ENCODE data around the gene ALKBH8.
"Not testable (repeated sequence)": the region's sequence is repeated elsewhere in the genome, so short reads cannot be mapped to it uniquely, and the experiment has no call there.

The ALKBH8 gene

GRCh38 chr11:107538821-107539220, 26.7 kb downstream of the ALKBH8 start:
- no peaks in the 10 kb centered on the region for H3K4me1 ChIP-seq (ENCODE audit: insufficient read depth, insufficient read length)
- no peak for TF ChIP-seq SUZ12 (IDR thresholded peaks at IDR 0.05; ENCODE audit: extremely low read depth, insufficient read depth, insufficient read length)
- TF ChIP-seq YY1 (IDR thresholded peaks at IDR 0.05; ENCODE audit: insufficient read depth, insufficient read length): no peak
- TF ChIP-seq ZNF274 (IDR thresholded peaks at IDR 0.05; ENCODE audit: low read depth, low read length): no peak
- no peaks in the 10 kb centered on the region for H3K9me3 ChIP-seq (ENCODE audit: insufficient read depth, low read length)
- H3K4me3 ChIP-seq (ENCODE audit: insufficient read length, low read depth): no peak overlapping the region
- H3K27me3 ChIP-seq (ENCODE audit: insufficient read depth, insufficient read length): no peaks in the 10 kb centered on the region
- DNase-seq (ENCODE audit: low read depth, low spot score): no peak
- H3K36me3 ChIP-seq (ENCODE audit: insufficient read depth, insufficient read length, low read length): peaks cover 6% of the 10 kb centered on the region
- H3K9ac ChIP-seq (ENCODE audit: insufficient read length, low read depth): no peak overlapping the region

DNA sequence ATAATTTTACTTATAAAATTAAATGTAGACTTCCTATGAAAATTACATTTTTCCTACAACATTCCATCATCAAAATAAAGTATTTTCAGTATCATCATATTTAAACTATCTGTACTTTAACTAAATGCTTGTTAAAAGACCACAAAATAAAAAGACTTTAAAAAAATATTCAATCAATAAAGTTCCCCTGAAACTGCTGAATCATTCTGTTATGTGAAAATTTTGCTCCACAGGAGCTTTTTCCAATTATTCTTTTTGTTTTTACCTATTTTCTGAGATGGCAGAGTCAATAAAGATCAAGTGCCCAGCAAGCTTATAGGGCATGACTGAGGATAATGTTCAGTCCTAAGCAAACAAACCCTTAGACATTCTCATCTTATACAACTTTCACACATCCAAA, 27.3 kb downstream of the ALKBH8 start:
- Histone ChIP-seq H3K27me3 (ENCODE audit: insufficient read depth, insufficient read length) (no peaks in the 10 kb centered on the region), H3K4me1 (ENCODE audit: insufficient read depth, insufficient read length) (no peaks in the 10 kb centered on the region), H3K4me3 (ENCODE audit: insufficient read length, low read depth) (no peak overlapping the region), H3K36me3 (ENCODE audit: insufficient read depth, insufficient read length, low read length) (peaks cover 6% of the 10 kb centered on the region), H3K9me3 (ENCODE audit: insufficient read depth, low read length) (no peaks in the 10 kb centered on the region), H3K9ac (ENCODE audit: insufficient read length, low read depth) (no peak overlapping the region)
- TF ChIP-seq SUZ12 (IDR thresholded peaks at IDR 0.05; ENCODE audit: extremely low read depth, insufficient read depth, insufficient read length) (no peak), YY1 (IDR thresholded peaks at IDR 0.05; ENCODE audit: insufficient read depth, insufficient read length) (no peak), ZNF274 (IDR thresholded peaks at IDR 0.05; ENCODE audit: low read depth, low read length) (no peak)
- DNase-seq (ENCODE audit: low read depth, low spot score): no peak

DNA sequence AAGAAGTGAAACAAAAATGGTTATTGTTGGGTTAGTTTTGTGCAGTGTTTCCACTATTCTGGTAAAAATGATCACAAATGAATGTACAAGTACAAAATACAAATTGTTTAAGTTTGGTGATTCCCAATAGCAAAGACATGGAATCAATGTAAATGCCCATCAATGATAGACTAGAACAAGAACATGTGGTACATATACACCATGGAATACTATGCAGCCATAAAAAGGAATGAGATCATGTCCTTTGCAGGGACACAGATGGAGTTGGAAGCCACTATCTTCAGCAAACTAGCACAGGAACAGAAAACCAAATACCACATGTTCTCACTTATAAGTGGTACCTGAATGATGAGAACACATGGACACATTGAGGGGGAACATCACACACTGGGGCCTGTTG, 28.4 kb downstream of the ALKBH8 start:
- not testable (repeated sequence) for H3K36me3 ChIP-seq (ENCODE audit: insufficient read depth, insufficient read length, low read length); H3K27me3 ChIP-seq (ENCODE audit: insufficient read depth, insufficient read length); H3K4me3 ChIP-seq (ENCODE audit: insufficient read length, low read depth); H3K9me3 ChIP-seq (ENCODE audit: insufficient read depth, low read length); DNase-seq (ENCODE audit: low read depth, low spot score); H3K9ac ChIP-seq (ENCODE audit: insufficient read length, low read depth); H3K4me1 ChIP-seq (ENCODE audit: insufficient read depth, insufficient read length)

DNA sequence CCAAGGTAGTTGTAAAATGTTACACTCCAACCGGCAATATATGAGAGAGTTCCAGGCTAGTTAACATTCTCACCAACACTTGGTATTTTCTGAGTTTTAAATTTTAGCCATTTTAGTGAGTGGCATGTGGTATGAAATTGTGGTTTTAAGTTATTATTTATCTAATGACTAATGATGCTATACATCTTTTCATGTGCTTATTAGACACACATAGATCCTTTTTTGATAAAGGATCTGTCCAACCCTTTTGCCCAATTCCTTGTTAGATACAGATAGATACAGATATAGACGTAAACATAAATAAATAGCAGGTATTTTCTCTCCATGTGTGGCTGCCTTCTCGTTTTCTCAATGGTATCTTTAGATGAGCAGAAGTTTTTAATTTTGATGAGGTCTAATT, 39.3 kb downstream of the ALKBH8 start:
- no peaks in the 10 kb centered on the region for H3K4me1 ChIP-seq (ENCODE audit: insufficient read depth, insufficient read length)
- H3K4me3 ChIP-seq (ENCODE audit: insufficient read length, low read depth): no peak overlapping the region
- H3K27me3 ChIP-seq (ENCODE audit: insufficient read depth, insufficient read length): no peaks in the 10 kb centered on the region
- no peak for DNase-seq (ENCODE audit: low read depth, low spot score)
- peaks cover 4% of the 10 kb centered on the region for H3K36me3 ChIP-seq (ENCODE audit: insufficient read depth, insufficient read length, low read length)
- H3K9me3 ChIP-seq (ENCODE audit: insufficient read depth, low read length): no peaks in the 10 kb centered on the region
- TF ChIP-seq YY1 (IDR thresholded peaks at IDR 0.05; ENCODE audit: insufficient read depth, insufficient read length) (no peak), ZNF274 (IDR thresholded peaks at IDR 0.05; ENCODE audit: low read depth, low read length) (no peak), SUZ12 (IDR thresholded peaks at IDR 0.05; ENCODE audit: extremely low read depth, insufficient read depth, insufficient read length) (no peak)
- H3K9ac ChIP-seq (ENCODE audit: insufficient read length, low read depth): no peak overlapping the region

- Histone ChIP-seq H3K27me3 (ENCODE audit: insufficient read depth, insufficient read length) (no peaks in the 10 kb centered on the region), H3K9me3 (ENCODE audit: insufficient read depth, low read length) (no peaks in the 10 kb centered on the region), H3K4me1 (ENCODE audit: insufficient read depth, insufficient read length) (no peaks in the 10 kb centered on the region), H3K9ac (ENCODE audit: insufficient read length, low read depth) (no peak overlapping the region), H3K36me3 (ENCODE audit: insufficient read depth, insufficient read length, low read length) (peaks cover 11% of the 10 kb centered on the region), H3K4me3 (ENCODE audit: insufficient read length, low read depth) (no peak overlapping the region)
- DNase-seq (ENCODE audit: low read depth, low spot score): no peak
- no peak for TF ChIP-seq SUZ12 (IDR thresholded peaks at IDR 0.05; ENCODE audit: extremely low read depth, insufficient read depth, insufficient read length)
- no peak for TF ChIP-seq ZNF274 (IDR thresholded peaks at IDR 0.05; ENCODE audit: low read depth, low read length)
- TF ChIP-seq YY1 (IDR thresholded peaks at IDR 0.05; ENCODE audit: insufficient read depth, insufficient read length): no peak
Measured at GRCh38 chr11:107508858-107509244, 56.7 kb downstream of the ALKBH8 start.

DNA sequence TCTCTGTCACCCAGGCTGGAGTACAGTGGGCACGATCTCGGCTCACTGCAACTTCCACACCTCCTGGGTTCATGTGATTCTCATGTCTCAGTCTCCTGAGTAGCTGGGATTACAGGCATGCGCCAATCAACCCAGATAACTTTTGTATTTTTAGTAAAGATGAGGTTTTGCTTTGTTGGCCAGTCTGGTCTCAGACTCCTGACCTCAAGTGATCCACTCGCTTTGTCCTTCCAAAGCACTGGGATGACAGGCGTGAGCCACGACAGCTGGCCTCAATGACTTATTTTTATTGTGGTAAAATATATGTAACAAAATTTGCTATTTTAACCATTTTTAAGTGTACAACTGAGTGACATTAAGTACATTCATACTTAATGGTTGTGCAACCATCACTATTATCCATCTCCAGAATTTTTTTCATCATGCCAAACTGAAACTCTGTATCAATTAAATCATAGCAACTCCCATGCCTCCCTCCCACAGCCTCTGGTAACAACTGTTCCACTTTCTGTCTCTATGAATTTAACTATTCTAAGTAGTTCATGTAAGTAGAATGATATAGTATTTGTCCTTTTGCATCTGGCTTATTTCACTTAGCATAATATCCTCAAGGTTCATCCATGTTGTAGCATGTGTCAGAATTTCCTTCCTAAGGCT, 57.2 kb downstream of the ALKBH8 start:
- DNase-seq (ENCODE audit: low read depth, low spot score): no peak

GRCh38 chr11:107505647-107506225, 59.8 kb downstream of the ALKBH8 start:
- H3K27me3 ChIP-seq (ENCODE audit: insufficient read depth, insufficient read length): no peaks in the 10 kb centered on the region
- no peak overlapping the region for H3K4me3 ChIP-seq (ENCODE audit: insufficient read length, low read depth)
- DNase-seq (ENCODE audit: low read depth, low spot score): no peak
- TF ChIP-seq SUZ12 (IDR thresholded peaks at IDR 0.05; ENCODE audit: extremely low read depth, insufficient read depth, insufficient read length): no peak
- no peak for TF ChIP-seq YY1 (IDR thresholded peaks at IDR 0.05; ENCODE audit: insufficient read depth, insufficient read length)
- TF ChIP-seq ZNF274 (IDR thresholded peaks at IDR 0.05; ENCODE audit: low read depth, low read length): no peak
- peaks cover 22% of the 10 kb centered on the region for H3K36me3 ChIP-seq (ENCODE audit: insufficient read depth, insufficient read length, low read length)
- peaks cover 17% of the 10 kb centered on the region; the same call in 1 of the 2 replicates for H3K9me3 ChIP-seq (ENCODE audit: insufficient read depth, low read length)
- no peak overlapping the region for H3K9ac ChIP-seq (ENCODE audit: insufficient read length, low read depth)
- no peaks in the 10 kb centered on the region for H3K4me1 ChIP-seq (ENCODE audit: insufficient read depth, insufficient read length)

More for the DNA sequence above, 57.2 kb downstream of the ALKBH8 start:
- TF ChIP-seq YY1 (IDR thresholded peaks at IDR 0.05; ENCODE audit: insufficient read depth, insufficient read length): no peak
- no peak for TF ChIP-seq ZNF274 (IDR thresholded peaks at IDR 0.05; ENCODE audit: low read depth, low read length)
- TF ChIP-seq SUZ12 (IDR thresholded peaks at IDR 0.05; ENCODE audit: extremely low read depth, insufficient read depth, insufficient read length): no peak
- H3K36me3 ChIP-seq (ENCODE audit: insufficient read depth, insufficient read length, low read length): peaks cover 11% of the 10 kb centered on the region
- H3K4me3 ChIP-seq (ENCODE audit: insufficient read length, low read depth): no peak overlapping the region
- no peak overlapping the region for H3K9ac ChIP-seq (ENCODE audit: insufficient read length, low read depth)
- H3K4me1 ChIP-seq (ENCODE audit: insufficient read depth, insufficient read length): no peaks in the 10 kb centered on the region
- no peaks in the 10 kb centered on the region for H3K27me3 ChIP-seq (ENCODE audit: insufficient read depth, insufficient read length)
- H3K9me3 ChIP-seq (ENCODE audit: insufficient read depth, low read length): no peaks in the 10 kb centered on the region
